AG04450 (cell line): ENCODE data around the gene PTPRS. TPM values are rescaled to one million over a fixed set of nuclear protein-coding genes. Genes with fewer than 3 reads are reported as not detected.
"Not testable (repeated sequence)": the region's sequence is repeated elsewhere in the genome, so short reads cannot be mapped to it uniquely, and the experiment has no call there.

Experiments used
- CTCF ChIA-PET: fragments of 300-600, 350-600 bp; formaldehyde crosslinking; extraction: SDS; loops from one replicate; lab custom pipeline; 2022; ENCODE audit warnings: antibody characterized with exemption, inconsistent platforms; lab: Charles Lee
- POLR2A ChIA-PET: fragments of 350-600 bp; formaldehyde crosslinking; extraction: SDS; loops from one replicate; lab custom pipeline; 2021; ENCODE audit warnings: antibody characterized with exemption, inconsistent platforms; lab: Yijun Ruan, JAX
- DNase-seq: peaks from one replicate; pipeline ENCODE4 v3.0.0-alpha.2; 2011; ENCODE audit warnings: low read depth, low spot score
- H3K27ac ChIP-seq: one replicate; pipeline ENCODE4 v1.5.1; 2012; ENCODE audit warnings: low read depth, low read length, control low read depth
- H3K27me3 ChIP-seq: one replicate; pipeline ENCODE4 v1.6.0; 2012; ENCODE audit warnings: low read length; ENCODE audit not compliant: control insufficient read depth, insufficient read depth
- H3K4me3 ChIP-seq: 2 replicates; pipeline ENCODE4 v1.5.1; 2011; ENCODE audit warnings: mild to moderate bottlenecking, low read depth, low read length, control low read depth
- H3K9me3 ChIP-seq: 2 replicates; pipeline ENCODE4 v1.5.1; 2012; ENCODE audit warnings: low read length; ENCODE audit not compliant: control insufficient read depth, insufficient read depth
- CTCF ChIP-seq: IDR thresholded peaks from 2 replicates; pipeline ENCODE4 v1.5.1; 2011; ENCODE audit warnings: low read depth, low read length, control low read depth, inconsistent platforms
- polyA plus RNA-seq: library from polyadenylated mRNA; depleted of rRNA; stranded (reverse); fragments of >200 nt; gene quantifications from 2 replicates; pipeline ENCODE4 v1.2.3, GENCODE V29; 2011

The PTPRS gene
- polyA plus RNA-seq, 1 experiment: 26.5 TPM

- Histone ChIP-seq H3K4me3 (no peak overlapping the region), H3K9me3 (no peaks in the 10 kb centered on the region), H3K27ac (no peak overlapping the region), H3K27me3 (peaks cover 7% of the 10 kb centered on the region)
- POLR2A ChIA-PET: no interaction called here
- CTCF ChIA-PET: no interaction called here
- DNase-seq: no peak
- TF ChIP-seq CTCF: no peak
Measured at GRCh38 chr19:5367530-5368133, 27.0 kb upstream of the PTPRS start.

GRCh38 chr19:5365905-5366304 lies 25.3 kb upstream of the PTPRS start:
- Histone ChIP-seq H3K4me3 (no peak overlapping the region), H3K9me3 (no peaks in the 10 kb centered on the region), H3K27ac (no peak overlapping the region), H3K27me3 (peaks cover 7% of the 10 kb centered on the region)
- no peak for DNase-seq
- CTCF ChIA-PET: no interaction called here
- TF ChIP-seq CTCF: no peak
- POLR2A ChIA-PET: no interaction called here

GRCh38 chr19:5364674-5365073 lies 24.1 kb upstream of the PTPRS start:
- ChIA-PET CTCF (no interaction called here), POLR2A (interaction anchor here (0.6 kb wide), 1 partner anchor 56 kb away, joined by 3 read pairs; no protein-coding TSS in a partner anchor)
- Histone ChIP-seq H3K27me3 (peaks cover 9% of the 10 kb centered on the region), H3K27ac (no peak overlapping the region), H3K4me3 (no peak overlapping the region), H3K9me3 (no peaks in the 10 kb centered on the region)
- no peak for DNase-seq
- no peak for TF ChIP-seq CTCF

GRCh38 chr19:5361839-5362238 lies 21.2 kb upstream of the PTPRS start:
- CTCF ChIA-PET, POLR2A ChIA-PET, H3K27ac ChIP-seq, H3K9me3 ChIP-seq, H3K4me3 ChIP-seq, DNase-seq: not testable (repeated sequence)
- H3K27me3 ChIP-seq: peaks cover 12% of the 10 kb centered on the region

GRCh38 chr19:5361407-5361806 lies 20.8 kb upstream of the PTPRS start:
- no peak for TF ChIP-seq CTCF
- H3K27me3 ChIP-seq: peaks cover 12% of the 10 kb centered on the region
- ChIA-PET CTCF (no interaction called here), POLR2A (no interaction called here)
- DNase-seq: no peak
- no peak overlapping the region for H3K27ac ChIP-seq
- no peak overlapping the region for H3K4me3 ChIP-seq
- H3K9me3 ChIP-seq: no peaks in the 10 kb centered on the region
